ENCODE data around the gene PACSIN2. TPM values are rescaled to one million over a fixed set of nuclear protein-coding genes. Genes with fewer than 3 reads are reported as not detected.

Gene PACSIN2
- total RNA-seq, 1 donor: 59.5 TPM

DNA sequence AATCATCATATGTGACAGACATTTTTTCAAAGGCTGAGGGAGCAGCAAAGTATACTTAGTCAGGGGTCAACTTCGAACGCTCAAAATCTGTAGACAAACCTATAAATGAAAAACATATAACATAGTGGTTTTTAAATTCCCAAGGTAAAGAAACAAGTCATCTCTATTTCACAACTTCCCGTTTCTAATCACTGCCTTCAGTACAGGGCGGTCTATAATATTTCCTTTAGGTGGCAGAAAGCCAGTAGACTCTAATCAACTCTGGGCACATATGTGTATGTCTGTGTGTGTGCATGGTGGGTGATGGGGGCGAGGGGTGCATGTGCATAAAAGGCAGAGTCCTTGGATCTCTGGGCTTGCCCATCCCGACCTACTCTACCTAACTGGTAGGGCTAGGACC, 102.9 kb downstream of the PACSIN2 start:
- peak in 2 of 3 donors; percentile 61 to 80 for DNase-seq (ENCODE audit: low read depth in 2 of 3, low spot score in 2 of 3)

DNA sequence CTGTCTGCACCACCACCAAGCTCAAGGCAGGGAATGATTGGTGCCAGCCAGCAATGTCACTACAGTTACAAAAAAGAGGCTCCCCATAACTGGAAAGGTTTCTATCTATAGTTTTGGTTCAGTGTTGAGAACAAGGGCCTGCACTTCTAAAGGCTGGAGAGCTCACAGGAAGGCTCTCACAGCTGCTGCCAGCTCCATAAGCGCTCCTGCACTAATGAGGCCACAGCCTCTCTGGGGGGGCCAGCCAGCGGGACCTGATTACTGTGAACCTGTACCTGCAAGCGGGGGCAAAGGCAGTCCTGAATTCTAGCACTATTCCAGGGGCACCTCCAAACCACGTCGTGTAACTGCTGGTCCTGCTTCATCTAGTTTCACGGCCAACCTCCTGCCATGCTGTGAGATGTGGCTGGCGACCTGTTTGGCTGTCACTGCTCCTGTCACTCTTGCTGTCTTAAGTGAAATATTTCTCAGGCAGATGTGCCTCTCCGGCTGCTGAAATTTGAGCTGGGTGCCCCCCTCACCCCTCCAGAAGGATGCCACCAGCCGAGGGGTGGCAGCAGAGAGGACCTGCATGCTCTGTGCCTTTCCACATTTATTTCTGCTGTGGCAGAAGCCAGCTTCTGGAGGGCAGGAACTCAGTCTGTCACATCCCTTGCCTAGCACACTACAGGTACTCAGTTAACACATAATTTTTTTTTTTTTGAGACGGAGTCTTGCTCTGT, 104.6 kb downstream of the PACSIN2 start:
- no peak for DNase-seq (ENCODE audit: low read depth in 2 of 3, low spot score in 2 of 3)

DNA sequence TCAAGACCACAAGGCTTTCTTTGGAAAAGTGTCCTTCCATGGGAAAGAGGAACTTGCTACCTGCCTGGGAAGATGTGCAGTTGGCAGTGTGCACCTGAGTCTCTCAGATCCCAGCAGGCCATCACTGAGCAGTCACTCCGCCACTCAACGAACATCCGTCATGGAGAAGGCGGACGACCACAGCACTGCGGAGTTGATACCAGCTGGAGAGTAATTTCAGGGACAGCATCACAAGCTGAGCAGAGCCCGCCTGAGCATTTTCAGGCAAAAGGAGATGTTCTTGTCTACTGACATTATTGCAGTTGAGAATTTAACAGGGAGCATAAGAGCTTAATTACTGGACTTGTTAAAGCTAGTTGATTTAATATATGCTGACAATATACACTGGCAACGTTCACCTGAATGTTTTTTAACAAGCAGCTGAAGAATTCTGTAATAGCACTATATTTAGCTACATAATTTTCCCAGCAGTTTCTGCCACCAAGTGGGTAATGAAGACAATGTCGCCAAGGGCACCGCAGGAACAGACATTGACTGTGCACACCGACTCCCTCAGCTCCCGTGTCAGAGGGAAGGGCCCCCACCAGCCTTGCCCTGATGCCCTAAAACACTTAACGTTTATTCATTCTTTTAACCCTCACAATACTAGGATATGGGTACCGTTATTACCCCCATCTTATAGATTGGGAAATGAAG, 105.4 kb downstream of the PACSIN2 start:
- DNase-seq (ENCODE audit: low read depth in 2 of 3, low spot score in 2 of 3): no peak

DNA sequence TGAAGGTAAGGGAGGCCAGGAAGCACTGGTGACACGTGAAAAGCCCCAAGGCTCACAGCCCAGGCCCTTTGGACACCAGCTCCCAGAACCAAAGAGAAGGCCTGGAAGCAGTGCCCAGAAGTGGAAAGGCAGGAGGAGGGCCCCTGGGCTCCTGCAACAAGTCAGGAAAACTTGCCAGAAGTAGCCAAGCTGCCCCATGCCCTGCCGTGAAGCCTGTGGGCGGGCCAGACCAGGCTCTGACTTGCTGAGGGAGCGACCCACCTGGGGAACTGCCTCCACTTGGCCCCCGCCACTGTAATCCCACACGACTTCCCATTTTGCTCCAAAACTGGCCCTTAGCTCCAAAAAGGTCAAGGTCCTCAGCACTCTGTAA, 106.6 kb downstream of the PACSIN2 start:
- no peak for DNase-seq (ENCODE audit: low read depth in 2 of 3, low spot score in 2 of 3)

DNA sequence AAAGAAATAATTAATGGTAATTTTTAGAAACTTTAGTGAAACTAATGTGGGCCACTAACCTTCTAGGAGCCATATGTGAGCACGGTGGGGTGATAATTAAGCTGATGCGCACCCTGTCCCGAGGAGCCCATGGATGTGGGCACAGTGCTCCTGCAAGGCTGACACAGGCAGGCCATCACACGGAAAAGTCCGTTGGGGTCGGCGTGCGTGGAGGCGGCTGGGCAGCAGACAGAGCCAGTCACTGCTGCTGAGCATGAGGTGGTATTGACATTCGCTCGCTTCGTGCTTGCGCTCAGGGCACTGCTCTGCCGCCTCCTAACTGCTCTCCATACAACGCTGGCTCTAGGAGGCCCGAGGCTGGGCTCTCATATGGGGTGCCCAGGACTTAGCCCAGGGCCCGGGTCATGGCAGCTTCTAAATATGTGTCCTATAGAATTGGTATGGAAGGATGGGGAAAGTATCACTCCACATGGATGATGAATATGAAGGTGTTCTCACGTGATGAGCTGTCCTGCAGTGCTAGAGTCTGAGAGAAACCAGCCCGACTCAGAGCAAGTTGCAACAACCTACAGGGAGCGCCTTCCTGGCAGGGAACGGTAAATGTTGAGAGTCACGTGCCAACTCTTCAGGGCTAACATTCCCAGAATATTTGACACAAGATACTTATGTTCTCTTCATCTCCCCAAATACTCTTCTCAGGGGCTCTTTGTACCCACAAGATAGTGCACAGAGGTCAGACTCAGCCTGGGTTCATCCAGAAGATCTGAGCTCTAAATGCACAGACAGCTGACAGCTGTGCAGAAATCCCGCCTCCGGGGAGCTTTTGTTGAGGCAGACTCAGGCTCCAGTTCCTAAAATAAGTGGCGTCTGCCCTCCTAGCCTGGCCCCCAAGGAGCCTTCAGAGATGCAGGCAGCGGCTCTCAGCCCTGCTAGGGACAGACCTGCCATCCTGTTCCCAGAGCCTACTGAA, 107.3 kb downstream of the PACSIN2 start:
- no peak for DNase-seq (ENCODE audit: low read depth in 2 of 3, low spot score in 2 of 3)

DNA sequence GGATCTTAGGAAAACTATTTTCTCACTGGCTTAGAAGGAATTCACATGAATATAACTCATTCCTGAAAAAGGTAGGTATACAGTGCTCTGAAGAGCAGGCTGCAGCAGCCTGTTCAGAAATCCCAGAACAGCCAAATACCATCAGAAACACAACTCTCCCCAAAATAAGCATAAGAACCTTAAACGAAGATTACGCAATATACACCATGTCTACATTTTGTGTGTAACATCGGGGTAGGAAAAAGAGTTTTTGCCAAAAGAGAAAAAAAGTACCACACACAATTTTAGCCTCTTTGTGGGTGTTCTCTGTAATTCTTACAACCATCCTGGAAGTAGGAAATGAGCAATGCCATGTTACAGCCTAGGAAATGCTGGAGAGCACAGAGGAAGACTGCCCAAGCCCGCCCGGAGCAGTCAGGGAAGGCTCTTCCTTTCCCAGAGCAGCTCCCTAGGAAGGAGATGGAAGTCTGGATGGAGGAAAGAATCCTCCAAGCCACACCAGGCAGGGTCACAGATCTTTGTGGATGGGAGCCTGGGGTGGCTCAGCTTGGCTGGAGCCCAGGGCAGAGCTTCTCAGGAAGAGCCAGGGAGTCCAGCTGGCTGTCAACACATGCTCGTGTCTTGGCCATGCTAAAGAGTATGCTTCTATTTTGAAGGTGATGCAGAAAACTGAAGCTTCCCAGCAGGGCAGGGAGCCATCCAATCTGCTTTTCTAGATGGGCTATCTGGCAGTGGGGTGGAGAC, 108.2 kb downstream of the PACSIN2 start:
- no peak for DNase-seq (ENCODE audit: low read depth in 2 of 3, low spot score in 2 of 3)

DNA sequence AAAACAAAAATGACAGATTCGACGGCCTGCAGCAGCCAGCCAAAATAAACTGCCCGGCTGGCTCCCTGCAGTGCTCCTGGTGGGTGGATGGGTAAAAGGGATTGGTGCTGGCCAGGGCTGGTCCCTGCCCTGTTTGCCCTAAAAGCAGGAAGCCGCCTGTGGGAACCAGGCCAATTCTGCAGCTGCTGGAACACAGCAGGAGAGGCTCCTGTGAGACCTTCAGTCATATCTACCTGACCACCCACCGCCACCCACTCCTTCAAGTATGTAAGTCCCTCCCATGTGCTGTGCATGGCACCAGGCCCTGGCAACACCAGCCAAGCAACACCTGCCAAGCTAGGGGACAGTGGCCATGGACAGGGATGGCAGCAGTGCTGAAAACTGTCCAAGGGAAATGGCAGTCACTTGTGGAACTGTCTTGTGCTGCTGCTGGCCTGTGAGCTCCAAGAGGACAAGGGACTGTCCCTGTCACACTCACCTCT, 109.2 kb downstream of the PACSIN2 start:
- no peak for DNase-seq (ENCODE audit: low read depth in 2 of 3, low spot score in 2 of 3)

DNA sequence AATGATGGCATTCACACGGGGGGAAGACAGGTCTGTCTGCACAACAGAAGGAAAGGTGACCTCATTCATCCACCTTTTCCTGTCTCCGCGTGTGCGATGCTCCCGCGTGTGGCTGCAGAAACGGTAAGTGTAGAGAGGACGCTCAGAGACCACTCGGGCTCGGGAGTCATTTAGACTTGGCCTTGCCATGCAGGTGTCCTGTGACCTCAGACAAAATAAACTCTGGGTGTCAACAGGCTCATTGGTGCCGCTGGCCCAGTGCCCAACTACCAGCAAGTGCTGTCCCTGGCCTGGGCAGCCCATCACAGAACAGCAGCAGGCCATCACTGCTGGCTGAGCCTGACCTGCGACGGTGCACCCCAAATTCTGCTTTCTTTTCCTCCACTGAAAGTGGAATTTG, 109.7 kb downstream of the PACSIN2 start:
- DNase-seq (ENCODE audit: low read depth in 2 of 3, low spot score in 2 of 3): no peak

DNA sequence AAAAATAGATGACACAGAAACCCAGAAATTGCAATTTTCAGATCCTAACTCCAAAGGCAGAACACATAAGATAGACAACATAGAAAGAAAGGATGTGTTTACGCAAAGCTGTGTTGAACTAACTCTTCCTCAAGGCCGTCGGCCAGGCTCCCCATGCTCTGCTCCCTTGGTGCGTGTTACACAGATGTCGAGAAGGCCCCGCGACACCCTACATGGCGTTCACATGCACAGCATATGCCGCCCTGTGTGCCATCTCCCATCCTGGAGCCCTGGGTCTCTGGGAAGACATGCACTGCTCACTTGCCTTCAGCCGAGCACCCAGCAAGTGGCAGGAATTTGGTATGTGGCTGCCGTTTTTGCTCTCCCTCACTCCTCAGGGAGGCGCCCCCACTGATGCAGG, 110.9 kb downstream of the PACSIN2 start:
- DNase-seq (ENCODE audit: low read depth in 2 of 3, low spot score in 2 of 3): no peak

DNA sequence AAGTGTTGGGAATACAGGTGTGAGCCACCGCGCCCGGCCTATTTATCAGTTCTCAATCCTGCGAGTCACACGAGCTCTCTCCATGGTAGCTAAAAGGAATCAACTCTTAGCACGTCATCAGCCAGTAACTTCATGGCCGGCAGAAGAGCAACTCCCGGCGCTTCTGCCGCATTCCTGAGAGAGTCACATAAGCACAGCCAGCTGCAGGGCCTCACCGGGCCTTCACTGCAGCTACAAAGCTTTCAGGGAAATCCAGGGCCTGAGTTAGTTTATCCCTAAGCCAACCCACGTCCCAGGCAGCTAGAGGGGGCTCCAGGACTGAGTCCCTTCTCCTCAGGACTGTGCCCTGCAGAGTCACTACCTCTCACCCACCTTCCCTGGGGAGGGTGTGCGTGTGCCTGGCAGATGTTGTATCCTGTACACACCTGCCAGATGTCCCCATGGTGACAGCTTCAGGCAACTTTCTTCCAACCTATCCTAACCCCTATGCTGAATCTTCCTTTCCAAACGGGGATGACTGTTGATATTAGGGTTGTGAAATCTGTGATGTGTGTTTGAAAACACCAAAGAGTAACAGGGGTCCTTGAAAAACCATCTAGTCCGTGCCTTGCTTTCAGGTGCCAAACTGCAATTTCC, 112.0 kb downstream of the PACSIN2 start:
- DNase-seq (ENCODE audit: low read depth in 2 of 3, low spot score in 2 of 3): no peak

DNA sequence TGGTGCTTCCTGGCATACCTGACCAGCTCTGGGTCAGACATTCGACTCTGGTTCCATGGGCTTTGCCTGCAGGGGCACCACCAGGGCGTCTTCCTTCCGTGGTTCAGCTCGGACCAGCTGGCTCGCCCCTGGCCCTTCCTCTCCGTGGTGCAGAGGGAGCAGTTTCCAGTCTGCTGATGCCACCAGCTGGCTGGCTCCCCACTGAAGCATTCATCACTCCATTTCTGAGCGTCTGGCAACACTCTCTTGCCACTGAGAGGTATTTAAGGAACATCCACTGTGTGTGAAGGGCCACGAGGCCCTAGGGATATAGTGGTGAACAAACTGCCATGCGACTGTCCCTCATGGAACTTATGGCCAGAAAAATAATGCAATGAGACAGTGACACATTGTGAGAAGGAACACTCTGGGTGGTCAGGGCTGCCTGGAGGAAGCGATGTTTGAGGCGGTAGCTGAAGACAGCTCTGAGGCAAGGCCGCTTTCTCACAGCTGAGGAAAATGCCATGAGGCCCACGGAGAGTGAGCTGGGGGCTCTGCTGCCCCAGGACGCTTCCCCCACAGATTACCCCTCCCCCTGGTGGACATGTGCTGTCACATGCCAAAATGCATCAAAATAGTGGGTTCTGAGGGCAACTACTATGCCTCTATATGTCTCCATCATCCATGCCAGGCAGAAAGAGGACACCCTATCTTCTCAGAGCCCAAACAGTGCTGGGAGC, 113.0 kb downstream of the PACSIN2 start:
- DNase-seq (ENCODE audit: low read depth in 2 of 3, low spot score in 2 of 3): peak in 1 of 3 donors; percentile 45

DNA sequence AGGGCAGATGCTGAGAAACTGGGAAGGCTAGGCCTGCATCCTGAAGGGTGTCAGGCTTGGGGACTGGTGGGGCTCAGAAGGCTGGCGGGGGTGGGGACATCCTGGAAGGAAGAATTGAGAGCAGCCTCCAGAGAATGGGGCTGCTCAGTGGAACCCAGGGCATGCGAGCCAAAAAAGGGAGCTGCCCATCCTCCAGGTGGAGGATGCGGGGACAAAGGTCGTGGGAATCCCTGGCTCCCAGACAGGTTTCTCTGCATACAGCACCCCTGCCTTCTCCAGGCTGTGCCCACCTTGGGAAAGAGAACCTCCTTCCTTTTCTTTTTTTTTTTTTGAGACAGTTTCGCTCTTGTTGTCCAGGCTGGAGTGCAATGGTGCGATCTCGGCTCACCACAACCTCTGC, 117.0 kb downstream of the PACSIN2 start:
- no peak for DNase-seq (ENCODE audit: low read depth in 2 of 3, low spot score in 2 of 3)

DNA sequence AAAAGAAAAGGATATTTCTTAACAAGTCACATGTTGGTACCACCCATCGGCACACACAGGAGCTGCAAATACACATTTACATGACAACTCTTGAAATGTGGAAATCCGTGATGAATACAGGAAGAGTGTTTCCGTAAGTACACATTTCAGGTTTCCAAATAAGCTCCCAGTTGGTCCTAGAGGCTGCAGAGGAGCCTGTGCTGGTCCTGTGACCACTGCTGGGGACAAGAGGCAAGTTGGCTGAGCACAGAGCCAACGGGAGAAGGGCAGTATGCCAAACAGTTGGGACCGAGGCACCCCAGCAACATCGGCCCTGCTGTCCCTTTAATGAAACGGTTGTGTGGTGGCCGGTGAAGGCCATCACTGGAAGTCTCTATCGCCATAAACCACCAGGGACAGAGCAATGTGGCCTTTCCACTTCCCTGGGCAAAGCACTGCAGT, 119.4 kb downstream of the PACSIN2 start:
- no peak for DNase-seq (ENCODE audit: low read depth in 2 of 3, low spot score in 2 of 3)

DNA sequence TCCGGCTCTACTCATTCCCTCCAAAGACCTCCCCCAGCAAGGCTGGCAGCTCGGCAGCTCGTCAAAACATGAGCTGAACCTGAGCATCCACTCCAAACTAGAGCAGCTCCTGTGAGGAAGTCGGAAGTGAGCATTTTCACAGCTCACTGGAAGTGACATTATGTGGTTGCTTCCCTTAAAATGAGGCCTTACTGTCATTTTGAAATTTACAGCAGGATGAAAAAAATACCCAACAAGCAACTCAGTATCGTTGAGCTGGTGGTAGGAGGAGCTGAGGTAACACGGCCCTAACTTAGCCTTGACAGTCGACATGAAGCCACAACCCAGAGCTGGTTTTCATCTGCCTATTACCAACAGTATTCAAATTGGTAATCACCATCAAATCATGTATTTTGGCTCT, 119.9 kb downstream of the PACSIN2 start:
- DNase-seq (ENCODE audit: low read depth in 2 of 3, low spot score in 2 of 3): peak in 2 of 3 donors; percentile 50 to 84

DNA sequence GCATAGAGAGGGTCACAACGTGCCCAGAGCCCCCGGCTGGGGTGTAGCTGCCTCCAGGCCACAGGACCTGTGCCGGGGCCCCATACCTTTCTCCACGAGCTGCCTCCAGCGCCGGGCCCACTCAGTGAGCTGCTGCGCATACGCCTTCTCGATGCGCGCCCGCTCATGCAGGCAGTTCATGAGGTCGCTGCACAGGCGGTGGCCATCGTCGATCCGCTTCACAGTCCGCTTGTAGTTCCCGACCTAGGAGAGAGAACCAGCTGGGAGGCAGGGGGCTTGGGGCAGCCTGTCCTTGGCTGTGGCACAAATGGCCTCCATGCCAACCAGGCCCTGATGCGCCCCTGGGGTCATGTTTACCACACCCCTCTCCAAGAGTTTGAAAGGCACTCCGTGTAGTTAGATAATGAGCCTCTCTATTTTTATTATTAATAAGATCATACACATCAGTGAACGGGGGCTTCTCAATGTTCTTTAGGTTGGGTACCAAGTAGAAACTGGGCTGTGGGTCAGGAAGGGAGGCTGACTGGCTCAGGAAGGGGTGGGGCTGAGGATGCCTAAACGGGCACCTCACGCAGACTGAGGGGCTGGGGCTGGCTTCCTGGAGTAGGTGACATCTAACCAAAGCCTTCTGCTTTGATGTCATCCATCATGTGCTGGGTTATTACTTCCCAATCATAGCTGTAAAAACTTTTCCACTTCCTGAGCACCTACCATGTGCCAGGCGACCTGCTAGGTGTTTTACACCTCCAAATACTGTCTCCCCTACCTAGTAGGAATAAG, 121.4 kb downstream of the PACSIN2 start:
- no peak for DNase-seq (ENCODE audit: low read depth in 2 of 3, low spot score in 2 of 3)

DNA sequence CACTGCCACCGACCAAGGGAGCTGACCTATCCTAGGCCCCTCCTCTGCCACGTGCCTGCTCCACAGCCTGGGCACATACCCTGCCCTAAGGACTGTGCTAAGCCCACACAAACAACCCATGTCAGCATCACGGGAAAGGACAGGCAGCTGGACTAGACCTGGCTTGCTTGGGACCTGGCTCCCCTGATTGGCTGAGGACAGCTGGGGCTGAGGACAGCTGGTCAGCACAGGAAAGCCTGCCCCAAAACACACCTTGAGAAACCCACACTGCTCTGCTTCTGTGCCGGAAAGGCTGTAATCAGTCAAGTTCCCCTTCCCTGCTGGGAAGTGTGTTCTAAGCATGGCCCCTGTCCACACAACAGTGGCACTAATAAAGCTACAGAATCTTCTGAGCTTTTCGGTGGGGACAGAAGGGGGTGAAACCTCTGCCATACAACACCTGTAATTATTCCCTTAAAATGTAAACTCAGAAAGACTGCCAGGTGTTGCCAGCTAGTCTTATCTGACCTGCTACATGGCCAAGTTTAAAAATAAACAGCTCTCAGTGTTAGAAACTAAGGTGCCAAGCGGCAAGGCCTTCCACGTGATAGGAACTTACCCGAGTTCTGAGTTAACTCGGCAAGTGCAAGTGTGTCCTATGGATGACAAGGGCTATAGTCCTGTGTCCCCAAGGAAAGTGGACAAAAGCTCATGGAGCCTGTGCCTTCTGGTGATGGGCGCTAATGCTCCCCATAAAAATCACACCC, 122.2 kb downstream of the PACSIN2 start:
- DNase-seq (ENCODE audit: low read depth in 2 of 3, low spot score in 2 of 3): peak in 1 of 3 donors; percentile 41

DNA sequence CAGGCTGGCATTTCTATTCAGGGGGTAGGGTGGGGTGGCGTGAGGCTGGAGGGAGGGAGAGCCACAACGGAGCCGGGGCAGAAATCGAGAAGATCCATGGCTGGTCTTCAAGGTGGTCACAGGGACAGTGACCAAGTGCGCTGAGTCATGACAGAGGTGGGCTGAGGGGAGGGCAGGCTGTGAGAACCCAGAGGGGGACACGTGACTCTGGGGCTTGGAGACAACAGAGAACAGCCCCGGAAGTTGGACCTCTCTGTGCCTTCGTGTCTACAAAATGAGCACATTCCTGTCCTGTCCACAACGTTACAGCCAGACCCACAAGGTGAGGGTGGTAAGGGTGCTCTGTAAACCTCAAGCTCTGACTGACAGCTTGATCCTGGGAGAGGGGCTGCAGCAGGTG, 122.8 kb downstream of the PACSIN2 start:
- no peak for DNase-seq (ENCODE audit: low read depth in 2 of 3, low spot score in 2 of 3)

DNA sequence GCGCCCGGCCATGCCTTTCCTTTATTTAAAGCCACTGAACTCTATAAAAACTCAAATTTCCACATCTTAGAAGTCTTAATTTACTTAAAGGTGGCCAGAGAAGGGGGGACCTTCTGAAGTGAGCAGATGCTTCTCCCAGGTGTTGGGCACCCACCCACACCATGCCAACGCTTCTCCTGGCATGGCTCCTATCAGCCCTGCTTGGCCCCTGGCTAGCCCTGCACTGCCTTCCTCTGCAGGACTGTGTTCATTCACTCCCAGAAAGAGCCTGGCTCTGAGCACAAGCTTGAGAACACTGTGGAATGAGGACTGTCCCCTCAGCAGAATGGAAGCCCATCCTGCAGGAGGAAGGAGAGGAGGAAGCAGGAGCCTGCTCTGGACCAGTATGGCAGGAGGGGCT, 123.3 kb downstream of the PACSIN2 start:
- DNase-seq (ENCODE audit: low read depth in 2 of 3, low spot score in 2 of 3): no peak

Measured in hematopoietic multipotent progenitor cell (in vitro differentiated cells).